SK-N-SH (cell line): ENCODE data around the gene TOLLIP. TPM values are rescaled to one million over a fixed set of nuclear protein-coding genes. Genes with fewer than 3 reads are reported as not detected.
A peak's percentile ranks its signal among the peaks of the same experiment; 100 is the strongest.

Source experiments
- CTCF ChIA-PET: fragments of 300-600, 350-600 bp; formaldehyde crosslinking; extraction: SDS; loops from one replicate; lab custom pipeline; 2021; lab: Yijun Ruan, JAX
- POLR2A ChIA-PET: fragments of 350-600 bp; sonication (Branson Sonifier 250); formaldehyde crosslinking; extraction: SDS; loops from one replicate; lab custom pipeline; 2020; ENCODE audit warnings: antibody characterized with exemption, inconsistent platforms; lab: Yijun Ruan, JAX
- DNase-seq: peaks from one replicate; pipeline ENCODE4 v3.0.0; 2012
- H2AFZ ChIP-seq: fragments of 200-600 bp; sonication (generic); 2 replicates; pipeline ENCODE4 v1.8.1; 2016; ENCODE audit warnings: antibody characterized with exemption, mild to moderate bottlenecking, low read depth
- H3F3A ChIP-seq: fragments of 200-600 bp; sonication (generic); replicated peaks from 2 replicates; pipeline ENCODE3; 2016; ENCODE audit warnings: antibody characterized with exemption, mild to moderate bottlenecking; ENCODE audit not compliant: insufficient read depth
- H3K27ac ChIP-seq, 2 experiments: fragments of 200-500 bp in 1 of 2; fragments of 200-600 bp in 1 of 2; sonication (Bioruptor generic) in 1 of 2; sonication (generic), shearing (Covaris generic) in 1 of 2; 2 replicates each; pipeline versions ENCODE4 v1.5.1 to v1.6.1; 2014 to 2016; ENCODE audit warnings: low read depth in 2 of 2, inconsistent platforms in 1 of 2, low read length in 1 of 2, mild to moderate bottlenecking in 1 of 2, mixed read lengths in 1 of 2
- H3K27me3 ChIP-seq: fragments of 200-600 bp; sonication (generic), shearing (Covaris generic); 2 replicates; pipeline ENCODE4 v1.6.1; 2016; ENCODE audit warnings: mixed run types; ENCODE audit not compliant: insufficient read depth
- H3K36me3 ChIP-seq, 2 experiments: fragments of 200-500 bp in 1 of 2; fragments of 200-600 bp in 1 of 2; sonication (Bioruptor generic) in 1 of 2; sonication (generic) in 1 of 2; replicated peaks in 1 of 2; 2 replicates each; pipeline versions ENCODE3 to v1.5.1; 2014 to 2016; ENCODE audit warnings: low read length in 1 of 2, mild to moderate bottlenecking in 1 of 2; ENCODE audit not compliant: insufficient read depth in 2 of 2, control insufficient read depth in 1 of 2
- H3K4me1 ChIP-seq, 2 experiments: fragments of 200-500 bp in 1 of 2; fragments of 200-600 bp in 1 of 2; sonication (Bioruptor generic) in 1 of 2; sonication (generic), shearing (Covaris generic) in 1 of 2; 2 replicates each; pipeline versions ENCODE4 v1.5.1 to v1.6.1; 2014 to 2016; ENCODE audit warnings: low read depth in 1 of 2, low read length in 1 of 2, mixed run types in 1 of 2; ENCODE audit not compliant: insufficient read depth in 2 of 2, control insufficient read depth in 1 of 2
- H3K4me2 ChIP-seq: fragments of 200-600 bp; sonication (generic), shearing (Covaris generic); 2 replicates; pipeline ENCODE4 v1.6.1; 2017; ENCODE audit warnings: mixed run types
- H3K4me3 ChIP-seq, 2 experiments: fragments of 200-500 bp in 1 of 2; fragments of 200-600 bp in 1 of 2; sonication (Bioruptor generic) in 1 of 2; sonication (generic), shearing (Covaris generic) in 1 of 2; 2 replicates each; pipeline versions ENCODE4 v1.5.1 to v1.8.1; 2014 to 2016; ENCODE audit warnings: low read depth in 2 of 2, inconsistent platforms in 1 of 2, low read length in 1 of 2, mild to moderate bottlenecking in 1 of 2, mixed read lengths in 1 of 2, moderate library complexity in 1 of 2
- H3K79me2 ChIP-seq: fragments of 200-600 bp; sonication (generic); 2 replicates; pipeline ENCODE4 v1.8.1; 2017; ENCODE audit warnings: mild to moderate bottlenecking; ENCODE audit not compliant: insufficient read depth
- H3K9ac ChIP-seq: fragments of 200-600 bp; sonication (generic); 2 replicates; pipeline ENCODE4 v1.6.1; 2017; ENCODE audit warnings: mixed run types
- H3K9me2 ChIP-seq: fragments of 200-600 bp; sonication (generic); 2 replicates; pipeline ENCODE4 v1.6.1; 2017; ENCODE audit warnings: mixed run types
- H3K9me3 ChIP-seq: fragments of 200-600 bp; sonication (generic); 2 replicates; pipeline ENCODE4 v1.6.1; 2017; ENCODE audit warnings: mixed run types, mild to moderate bottlenecking, moderate library complexity
- H4K20me1 ChIP-seq: fragments of 200-600 bp; sonication (generic); 2 replicates; pipeline ENCODE4 v1.6.1; 2017; ENCODE audit warnings: mild to moderate bottlenecking, mixed run types; ENCODE audit not compliant: insufficient read depth
- CHD2 ChIP-seq: fragments of 150-350 bp; IDR thresholded peaks from 2 replicates; pipeline ENCODE4 v1.6.1; 2018; ENCODE audit warnings: low read length; ENCODE audit not compliant: partially characterized antibody
- ELF1 ChIP-seq: IDR thresholded peaks from 2 replicates; pipeline ENCODE4 v1.4.0; 2012
- EP300 ChIP-seq, 2 experiments: IDR thresholded peaks; 2 replicates each; pipeline versions ENCODE4 v1.4.0 to v1.6.1; 2012; ENCODE audit warnings: borderline replicate concordance in 1 of 2, low read depth in 1 of 2, low read length in 1 of 2
- EZH2phosphoT487 ChIP-seq: fragments of 200-600 bp; sonication (generic); IDR thresholded peaks from 2 replicates; pipeline ENCODE4 v1.6.1; 2017; ENCODE audit warnings: low read depth, mixed run types, mild to moderate bottlenecking, antibody characterized with exemption, moderate library complexity, borderline replicate concordance
- FOSL2 ChIP-seq: IDR thresholded peaks from 2 replicates; pipeline ENCODE4 v1.4.0; 2012; ENCODE audit warnings: low read depth, mild to moderate bottlenecking, moderate library complexity, borderline replicate concordance
- FOXJ3 ChIP-seq: sonication (generic); formaldehyde crosslinking; IDR thresholded peaks from 2 replicates; pipeline ENCODE4 v1.5.1; 2020; ENCODE audit warnings: mild to moderate bottlenecking, missing genetic modification reagents
- JUND ChIP-seq: IDR thresholded peaks from 2 replicates; pipeline ENCODE4 v1.4.0; 2012
- MXI1 ChIP-seq: IDR thresholded peaks from 2 replicates; pipeline ENCODE4 v1.6.1; 2012; ENCODE audit warnings: mild to moderate bottlenecking, low read depth, low read length, improper control_type of control experiment
- NRF1 ChIP-seq: IDR thresholded peaks from 2 replicates; pipeline ENCODE4 v1.6.1; 2012; ENCODE audit warnings: low read depth, mild to moderate bottlenecking, low read length
- POLR2AphosphoS5 ChIP-seq: IDR thresholded peaks from 2 replicates; pipeline ENCODE4 v1.6.1; 2012; ENCODE audit warnings: low read depth, low read length
- RAD21 ChIP-seq: IDR thresholded peaks from 2 replicates; pipeline ENCODE4 v1.6.1; 2012; ENCODE audit warnings: mild to moderate bottlenecking, low read length
- TAF1 ChIP-seq: IDR thresholded peaks from 2 replicates; pipeline ENCODE4 v1.6.1; 2012; ENCODE audit warnings: low read depth, mild to moderate bottlenecking, low read length, moderate library complexity, borderline replicate concordance
- YY1 ChIP-seq: IDR thresholded peaks from 2 replicates; pipeline ENCODE4 v1.4.0; 2012; ENCODE audit warnings: low read depth, mild to moderate bottlenecking
- WGBS: methylation state at CpG from one replicate; pipeline ENCODE4 v1.1.6; 2017; ENCODE audit warnings: low lambda C conversion rate; 5-methylcytosine and 5-hydroxymethylcytosine counted together
- polyA plus RNA-seq, 3 experiments: library from polyadenylated mRNA; depleted of rRNA; stranded (reverse); fragments of >200 nt; gene quantifications; 2 replicates each; pipeline ENCODE4 v1.2.3, GENCODE V29; 2012
- TF ChIP-seq, protein P1 (sequence below): IDR thresholded peaks from 2 replicates; pipeline ENCODE4 v1.4.0; 2012; ENCODE audit warnings: low read depth, borderline replicate concordance
- TF ChIP-seq, protein P2 (sequence below): IDR thresholded peaks from 2 replicates; pipeline ENCODE4 v1.4.0; 2012; ENCODE audit warnings: low read depth
- TF ChIP-seq, protein P3 (sequence below): fragments of 150-350 bp; IDR thresholded peaks from 2 replicates; pipeline ENCODE4 v1.6.1; 2016; ENCODE audit warnings: mild to moderate bottlenecking, low read depth, low read length
- TF ChIP-seq, protein P4 (sequence below): fragments of 200-600 bp; sonication (generic); IDR thresholded peaks from 2 replicates; pipeline ENCODE4 v1.6.1; 2017; ENCODE audit warnings: antibody characterized with exemption, mild to moderate bottlenecking, moderate library complexity

TOLLIP gene
- polyA plus RNA-seq, 1 of the 3 experiments (the other 2 are of a cell fraction): 55.4 TPM

DNA sequence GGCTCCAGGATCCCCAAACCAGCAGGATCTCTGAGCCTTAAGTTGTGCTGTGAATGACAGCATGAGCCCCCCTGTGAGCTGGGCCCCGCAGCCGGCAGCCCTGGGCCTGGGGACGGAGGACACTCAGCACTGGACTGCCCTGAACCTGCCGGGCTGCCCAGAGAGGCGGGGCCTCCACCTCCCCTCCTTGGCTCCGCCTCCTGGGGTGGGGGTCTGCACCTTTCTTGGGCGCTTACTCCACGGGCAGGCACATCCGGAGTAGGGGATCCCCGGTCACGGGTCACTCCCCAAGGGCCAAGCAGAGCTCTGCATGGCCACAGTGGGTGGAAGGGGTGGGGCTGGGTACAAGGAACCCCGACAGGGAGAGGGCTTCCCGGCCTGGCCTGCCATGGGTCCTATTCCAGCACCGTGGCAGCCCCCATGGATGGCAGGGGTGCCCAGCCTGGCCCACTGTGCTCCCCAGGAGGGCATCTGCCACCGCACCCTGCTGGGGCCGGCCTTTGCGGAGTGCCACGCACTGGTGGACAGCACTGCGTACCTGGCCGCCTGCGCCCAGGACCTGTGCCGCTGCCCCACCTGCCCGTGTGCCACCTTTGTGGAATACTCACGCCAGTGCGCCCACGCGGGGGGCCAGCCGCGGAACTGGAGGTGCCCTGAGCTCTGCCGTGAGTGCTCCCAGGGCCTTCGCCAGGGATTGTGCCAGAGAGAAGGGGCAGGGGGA is 81.2 kb downstream of the TOLLIP start:
- H3K9me3 ChIP-seq: no peaks in the 10 kb centered on the region
- H3K9me2 ChIP-seq: no peaks in the 10 kb centered on the region
- no peak for TF ChIP-seq FOSL2
- TF ChIP-seq, protein P1, sequence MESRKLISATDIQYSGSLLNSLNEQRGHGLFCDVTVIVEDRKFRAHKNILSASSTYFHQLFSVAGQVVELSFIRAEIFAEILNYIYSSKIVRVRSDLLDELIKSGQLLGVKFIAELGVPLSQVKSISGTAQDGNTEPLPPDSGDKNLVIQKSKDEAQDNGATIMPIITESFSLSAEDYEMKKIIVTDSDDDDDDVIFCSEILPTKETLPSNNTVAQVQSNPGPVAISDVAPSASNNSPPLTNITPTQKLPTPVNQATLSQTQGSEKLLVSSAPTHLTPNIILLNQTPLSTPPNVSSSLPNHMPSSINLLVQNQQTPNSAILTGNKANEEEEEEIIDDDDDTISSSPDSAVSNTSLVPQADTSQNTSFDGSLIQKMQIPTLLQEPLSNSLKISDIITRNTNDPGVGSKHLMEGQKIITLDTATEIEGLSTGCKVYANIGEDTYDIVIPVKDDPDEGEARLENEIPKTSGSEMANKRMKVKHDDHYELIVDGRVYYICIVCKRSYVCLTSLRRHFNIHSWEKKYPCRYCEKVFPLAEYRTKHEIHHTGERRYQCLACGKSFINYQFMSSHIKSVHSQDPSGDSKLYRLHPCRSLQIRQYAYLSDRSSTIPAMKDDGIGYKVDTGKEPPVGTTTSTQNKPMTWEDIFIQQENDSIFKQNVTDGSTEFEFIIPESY: no peak
- no peak for TF ChIP-seq FOXJ3 (CRISPR knock-in tag)
- TF ChIP-seq TAF1: no peak
- ChIA-PET POLR2A (no interaction called here), CTCF (interaction anchor here (2.1 kb wide), 1 partner anchor 287 kb away, joined by 7 read pairs; no protein-coding TSS in a partner anchor)
- H4K20me1 ChIP-seq: no peaks in the 10 kb centered on the region
- DNase-seq: peak; percentile 39
- no peak overlapping the region for H3K9ac ChIP-seq
- no peak overlapping the region for H2AFZ ChIP-seq
- H3K4me3 ChIP-seq: no peak overlapping the region
- H3K36me3 ChIP-seq: no peaks in the 10 kb centered on the region
- H3K4me1 ChIP-seq: peaks cover 0 to 2% of the 10 kb centered on the region in 2 experiments; a peak in 1 of 4 replicates
- H3K27me3 ChIP-seq: no peaks in the 10 kb centered on the region
- no peak overlapping the region for H3K4me2 ChIP-seq
- H3K79me2 ChIP-seq: no peaks in the 10 kb centered on the region
- no peaks in the 10 kb centered on the region for H3F3A ChIP-seq
- no peak overlapping the region for H3K27ac ChIP-seq
- WGBS: 76% methylated on average over 5 of the region's 31 CpGs

DNA sequence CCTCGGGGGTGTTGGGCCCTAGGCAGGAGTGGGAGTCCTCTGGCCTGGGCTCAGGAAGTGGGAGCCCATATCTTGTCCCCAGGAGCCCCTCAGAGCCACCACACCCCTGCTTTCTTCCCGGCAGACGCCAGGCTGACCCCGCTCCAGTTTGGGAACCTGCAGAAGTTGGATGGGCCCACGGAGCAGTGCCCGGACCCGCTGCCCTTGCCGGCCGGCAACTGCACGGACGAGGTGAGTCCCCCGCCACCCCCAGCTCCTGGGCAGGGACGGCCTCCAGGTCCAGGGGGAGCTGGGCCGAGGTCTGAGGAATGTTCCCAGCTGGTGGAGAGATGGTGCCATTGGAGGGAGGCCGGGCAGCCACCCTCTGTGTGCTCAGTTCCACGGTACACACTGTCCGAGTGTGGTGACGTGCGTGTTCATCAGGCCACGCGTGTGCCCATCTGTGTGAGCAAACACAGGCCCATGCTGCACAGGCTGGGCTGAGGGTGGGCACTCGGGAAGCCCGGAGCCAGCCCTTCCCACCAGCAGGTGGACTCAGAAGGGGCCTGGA is 81.8 kb downstream of the TOLLIP start:
- 87% methylated on average over 5 of the region's 23 CpGs for WGBS
- H3K9me2 ChIP-seq: no peaks in the 10 kb centered on the region
- no peaks in the 10 kb centered on the region for H3K36me3 ChIP-seq
- no peaks in the 10 kb centered on the region for H3F3A ChIP-seq
- CTCF ChIA-PET: interaction anchor here (2.1 kb wide), 1 partner anchor 288 kb away, joined by 7 read pairs; no protein-coding TSS in a partner anchor
- H3K79me2 ChIP-seq: no peaks in the 10 kb centered on the region
- DNase-seq: peak; percentile 33
- no peak overlapping the region for H3K9ac ChIP-seq
- no peak overlapping the region for H3K4me2 ChIP-seq
- H3K27me3 ChIP-seq: no peaks in the 10 kb centered on the region
- H4K20me1 ChIP-seq: no peaks in the 10 kb centered on the region
- peaks cover 0 to 2% of the 10 kb centered on the region in 2 experiments; a peak in 1 of 4 replicates for H3K4me1 ChIP-seq
- TF ChIP-seq, protein P2, sequence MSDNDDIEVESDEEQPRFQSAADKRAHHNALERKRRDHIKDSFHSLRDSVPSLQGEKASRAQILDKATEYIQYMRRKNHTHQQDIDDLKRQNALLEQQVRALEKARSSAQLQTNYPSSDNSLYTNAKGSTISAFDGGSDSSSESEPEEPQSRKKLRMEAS: no peak
- TF ChIP-seq EP300 (IDR thresholded peaks at IDR 0.05; ENCODE audit: borderline replicate concordance in 1 of 2, low read depth in 1 of 2, low read length in 1 of 2) (no peak), TAF1 (no peak), NRF1 (no peak), FOSL2 (no peak), POLR2AphosphoS5 (no peak), JUND (no peak), MXI1 (no peak), RAD21 (no peak), ELF1 (no peak), YY1 (no peak), CHD2 (no peak), EZH2phosphoT487 (no peak)
- TF ChIP-seq, protein P3, sequence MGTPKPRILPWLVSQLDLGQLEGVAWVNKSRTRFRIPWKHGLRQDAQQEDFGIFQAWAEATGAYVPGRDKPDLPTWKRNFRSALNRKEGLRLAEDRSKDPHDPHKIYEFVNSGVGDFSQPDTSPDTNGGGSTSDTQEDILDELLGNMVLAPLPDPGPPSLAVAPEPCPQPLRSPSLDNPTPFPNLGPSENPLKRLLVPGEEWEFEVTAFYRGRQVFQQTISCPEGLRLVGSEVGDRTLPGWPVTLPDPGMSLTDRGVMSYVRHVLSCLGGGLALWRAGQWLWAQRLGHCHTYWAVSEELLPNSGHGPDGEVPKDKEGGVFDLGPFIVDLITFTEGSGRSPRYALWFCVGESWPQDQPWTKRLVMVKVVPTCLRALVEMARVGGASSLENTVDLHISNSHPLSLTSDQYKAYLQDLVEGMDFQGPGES: no peak
- TF ChIP-seq, protein P4, sequence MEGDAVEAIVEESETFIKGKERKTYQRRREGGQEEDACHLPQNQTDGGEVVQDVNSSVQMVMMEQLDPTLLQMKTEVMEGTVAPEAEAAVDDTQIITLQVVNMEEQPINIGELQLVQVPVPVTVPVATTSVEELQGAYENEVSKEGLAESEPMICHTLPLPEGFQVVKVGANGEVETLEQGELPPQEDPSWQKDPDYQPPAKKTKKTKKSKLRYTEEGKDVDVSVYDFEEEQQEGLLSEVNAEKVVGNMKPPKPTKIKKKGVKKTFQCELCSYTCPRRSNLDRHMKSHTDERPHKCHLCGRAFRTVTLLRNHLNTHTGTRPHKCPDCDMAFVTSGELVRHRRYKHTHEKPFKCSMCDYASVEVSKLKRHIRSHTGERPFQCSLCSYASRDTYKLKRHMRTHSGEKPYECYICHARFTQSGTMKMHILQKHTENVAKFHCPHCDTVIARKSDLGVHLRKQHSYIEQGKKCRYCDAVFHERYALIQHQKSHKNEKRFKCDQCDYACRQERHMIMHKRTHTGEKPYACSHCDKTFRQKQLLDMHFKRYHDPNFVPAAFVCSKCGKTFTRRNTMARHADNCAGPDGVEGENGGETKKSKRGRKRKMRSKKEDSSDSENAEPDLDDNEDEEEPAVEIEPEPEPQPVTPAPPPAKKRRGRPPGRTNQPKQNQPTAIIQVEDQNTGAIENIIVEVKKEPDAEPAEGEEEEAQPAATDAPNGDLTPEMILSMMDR: no peak
- TF ChIP-seq, all 33 proteins: peak for 0
- POLR2A ChIA-PET: no interaction called here
- Histone ChIP-seq H2AFZ (no peak overlapping the region), H3K27ac (no peak overlapping the region), H3K4me3 (no peak overlapping the region), H3K9me3 (no peaks in the 10 kb centered on the region)
